Fibroblast of lung (primary cell): Measurements from ENCODE around the gene MXI1.

Experiments
- CTCF ChIP-seq, 2 donors: IDR thresholded peaks in 1 of 2; conservative IDR thresholded peaks in 1 of 2; 1 replicate in 1 of 2; 2 replicates in 1 of 2; pipeline ENCODE4 v1.5.1; 2011 to 2012; ENCODE audit warnings: low read length in 2 of 2, control low read depth in 1 of 2, inconsistent platforms in 1 of 2, low read depth in 1 of 2, mild to moderate bottlenecking in 1 of 2
- EZH2 ChIP-seq: IDR thresholded peaks from 2 replicates; pipeline ENCODE4 v1.5.1; 2012; ENCODE audit warnings: low read length, control low read depth, mild to moderate bottlenecking; ENCODE audit errors: missing control alignments

- TF ChIP-seq CTCF (conservative IDR thresholded peaks at IDR 0.05 in 1 of 2, IDR thresholded peaks at IDR 0.05 in 1 of 2; ENCODE audit: low read depth in 1 of 2, low read length in 2 of 2) (no peak), EZH2 (no peak)
Observed at GRCh38 chr10:110205051-110205675, 2.2 kb upstream of the MXI1 start.
